Neuronal stem cell (in vitro differentiated cells): ENCODE data around the gene ANGPTL3.

ENCODE experiments used
- DNase-seq: peaks from one replicate; pipeline ENCODE4 v3.0.0-alpha.2; 2013; ENCODE audit warnings: low spot score
- H2AFZ ChIP-seq: one replicate; pipeline ENCODE4 v1.6.1; 2013; ENCODE audit warnings: mild to moderate bottlenecking, low read length, inconsistent platforms
- H2AK5ac ChIP-seq: 2 replicates; pipeline ENCODE4 v1.6.1; 2013; ENCODE audit warnings: low read depth, mild to moderate bottlenecking, inconsistent platforms, low read length, moderate library complexity, mixed read lengths
- H2BK120ac ChIP-seq: 2 replicates; pipeline ENCODE4 v1.6.1; 2013; ENCODE audit warnings: low read depth, mild to moderate bottlenecking, inconsistent platforms, low read length, moderate library complexity, mixed read lengths
- H2BK12ac ChIP-seq: one replicate; pipeline ENCODE4 v1.6.1; 2013; ENCODE audit warnings: low read length, inconsistent platforms
- H2BK15ac ChIP-seq: 2 replicates; pipeline ENCODE4 v1.6.1; 2013; ENCODE audit warnings: mild to moderate bottlenecking, low read length, inconsistent platforms, mixed read lengths
- H2BK5ac ChIP-seq: one replicate; pipeline ENCODE4 v1.6.1; 2013; ENCODE audit warnings: inconsistent platforms, mild to moderate bottlenecking, low read length, moderate library complexity
- H3K14ac ChIP-seq: one replicate; pipeline ENCODE4 v1.6.1; 2013; ENCODE audit warnings: low read length, inconsistent platforms
- H3K18ac ChIP-seq: 2 replicates; pipeline ENCODE4 v1.6.1; 2013; ENCODE audit warnings: low read length, inconsistent platforms
- H3K23ac ChIP-seq: 2 replicates; pipeline ENCODE4 v1.6.1; 2013; ENCODE audit warnings: low read depth, mild to moderate bottlenecking, mixed read lengths, low read length, inconsistent platforms; ENCODE audit not compliant: poor library complexity
- H3K27ac ChIP-seq: replicated peaks from 3 replicates; pipeline ENCODE4 v1.5.1; 2013; ENCODE audit warnings: low read length, inconsistent platforms
- H3K27me3 ChIP-seq, 3 experiments: 2 replicates each; pipeline ENCODE4 v1.6.1; 2013; ENCODE audit warnings: low read length in 3 of 3, mild to moderate bottlenecking in 2 of 3, inconsistent platforms in 1 of 3, low read depth in 1 of 3, mixed read lengths in 1 of 3, moderate library complexity in 1 of 3; ENCODE audit not compliant: control insufficient read depth in 3 of 3, insufficient read depth in 3 of 3
- H3K36me3 ChIP-seq, 2 donors: replicated peaks in 1 of 2; 2 replicates each; pipeline ENCODE4 v1.6.1; 2013; ENCODE audit warnings: low read length in 2 of 2; ENCODE audit not compliant: control insufficient read depth in 2 of 2, insufficient read depth in 2 of 2
- H3K4ac ChIP-seq: 2 replicates; pipeline ENCODE4 v1.6.1; 2013; ENCODE audit warnings: inconsistent platforms, mild to moderate bottlenecking, low read length, moderate library complexity
- H3K4me1 ChIP-seq, 2 donors: 1 replicate in 1 of 2; 2 replicates in 1 of 2; pipeline ENCODE4 v1.6.1; 2013; ENCODE audit warnings: low read length in 2 of 2, low read depth in 1 of 2; ENCODE audit not compliant: control insufficient read depth in 2 of 2, insufficient read depth in 1 of 2
- H3K4me2 ChIP-seq: one replicate; pipeline ENCODE4 v1.6.1; 2013; ENCODE audit warnings: mild to moderate bottlenecking, low read length, inconsistent platforms; ENCODE audit not compliant: insufficient read depth, poor library complexity, severe bottlenecking
- H3K4me3 ChIP-seq, 2 donors: 2 replicates each; pipeline ENCODE4 v1.5.1; 2013; ENCODE audit warnings: low read length in 2 of 2, mild to moderate bottlenecking in 2 of 2, inconsistent platforms in 1 of 2, moderate library complexity in 1 of 2
- H3K79me1 ChIP-seq: one replicate; pipeline ENCODE4 v1.6.1; 2013; ENCODE audit warnings: low read depth, mild to moderate bottlenecking, inconsistent platforms, low read length, moderate library complexity
- H3K9ac ChIP-seq: one replicate; pipeline ENCODE4 v1.6.1; 2013; ENCODE audit warnings: mild to moderate bottlenecking, low read depth, low read length, inconsistent platforms; ENCODE audit not compliant: poor library complexity
- H3K9me3 ChIP-seq, 2 donors: replicated peaks in 1 of 2; 2 replicates each; pipeline versions ENCODE3 to v1.6.1; 2013; ENCODE audit warnings: low read length in 2 of 2, mild to moderate bottlenecking in 2 of 2, inconsistent platforms in 1 of 2, low read depth in 1 of 2, mixed read lengths in 1 of 2, moderate library complexity in 1 of 2; ENCODE audit not compliant: control insufficient read depth in 2 of 2, insufficient read depth in 1 of 2
- H4K8ac ChIP-seq: one replicate; pipeline ENCODE4 v1.6.1; 2013; ENCODE audit warnings: low read depth, mild to moderate bottlenecking, inconsistent platforms, low read length, moderate library complexity
- H4K91ac ChIP-seq: one replicate; pipeline ENCODE4 v1.6.1; 2013; ENCODE audit warnings: low read length, low read depth, mild to moderate bottlenecking, inconsistent platforms; ENCODE audit not compliant: poor library complexity
- WGBS, 2 donors: extraction: QIAGEN DNeasy Blood & Tissue Kit; methylation state at CpG; one replicate each; pipeline ENCODE4 v1.1.7; 2013; ENCODE audit warnings: missing lambda C conversion rate in 2 of 2, mixed read lengths in 1 of 2; ENCODE audit not compliant: insufficient read length in 2 of 2, insufficient replicate concordance in 1 of 2; ENCODE audit errors: extremely low coverage in 2 of 2; 5-methylcytosine and 5-hydroxymethylcytosine counted together

ANGPTL3 gene

GRCh38 chr1:62637392-62638105, 40.2 kb downstream of the ANGPTL3 start:
- Histone ChIP-seq H3K36me3 (peaks cover 4 to 90% of the 10 kb centered on the region in 2 donors), H3K14ac (no peak overlapping the region), H3K27me3 (no peaks in the 10 kb centered on the region), H2AK5ac (no peak overlapping the region), H2BK15ac (no peak overlapping the region), H3K4ac (no peak overlapping the region), H3K9me3 (peaks cover 0 to 29% of the 10 kb centered on the region in 2 donors), H3K4me2 (no peak overlapping the region), H2AFZ (no peak overlapping the region), H4K8ac (no peak overlapping the region), H3K18ac (no peak overlapping the region), H2BK120ac (no peak overlapping the region), H3K4me3 (no peak overlapping the region), H3K79me1 (no peaks in the 10 kb centered on the region), H2BK12ac (no peak overlapping the region), H3K23ac (no peak overlapping the region), H2BK5ac (no peak overlapping the region), H3K27ac (no peak overlapping the region), H3K9ac (no peak overlapping the region), H4K91ac (no peak overlapping the region), H3K4me1 (no peaks in the 10 kb centered on the region)
- DNase-seq = no peak
- WGBS, 2 donors = no CpG with 5 or more reads among the region's 6 CpGs

GRCh38 chr1:62643283-62643682, 46.0 kb downstream of the ANGPTL3 start:
- no peak overlapping the region for H3K4me3 ChIP-seq
- H3K27me3 ChIP-seq = no peaks in the 10 kb centered on the region
- WGBS, 2 donors = no CpG with 5 or more reads among the region's 1 CpG
- no peak overlapping the region for H3K9ac ChIP-seq
- H3K4me1 ChIP-seq = no peaks in the 10 kb centered on the region
- no peak overlapping the region for H3K27ac ChIP-seq
- H4K91ac ChIP-seq = no peak overlapping the region
- no peak overlapping the region for H2BK12ac ChIP-seq
- H3K23ac ChIP-seq = no peak overlapping the region
- H2BK15ac ChIP-seq = no peak overlapping the region
- no peak overlapping the region for H3K4me2 ChIP-seq
- no peak for DNase-seq
- no peak overlapping the region for H4K8ac ChIP-seq
- H3K4ac ChIP-seq = no peak overlapping the region
- peaks cover 9 to 89% of the 10 kb centered on the region in 2 donors for H3K36me3 ChIP-seq
- no peak overlapping the region for H3K14ac ChIP-seq
- no peak overlapping the region for H2AFZ ChIP-seq
- H3K9me3 ChIP-seq = peaks cover 3 to 47% of the 10 kb centered on the region in 2 donors
- no peaks in the 10 kb centered on the region for H3K79me1 ChIP-seq
- H2AK5ac ChIP-seq = no peak overlapping the region
- no peak overlapping the region for H2BK5ac ChIP-seq
- no peak overlapping the region for H3K18ac ChIP-seq
- no peak overlapping the region for H2BK120ac ChIP-seq

- Histone ChIP-seq H2AFZ (no peak overlapping the region), H4K8ac (no peak overlapping the region), H3K4me3 (no peak overlapping the region), H3K14ac (no peak overlapping the region), H2BK5ac (no peak overlapping the region), H3K4me1 (peaks cover 0 to 2% of the 10 kb centered on the region in 2 donors), H3K9ac (no peak overlapping the region), H3K18ac (no peak overlapping the region), H3K27me3 (no peaks in the 10 kb centered on the region), H3K79me1 (peaks cover 2% of the 10 kb centered on the region), H2AK5ac (no peak overlapping the region), H2BK120ac (no peak overlapping the region), H4K91ac (no peak overlapping the region), H3K23ac (no peak overlapping the region), H3K27ac (no peak overlapping the region), H2BK15ac (no peak overlapping the region), H2BK12ac (no peak overlapping the region), H3K4ac (no peak overlapping the region), H3K4me2 (no peak overlapping the region), H3K36me3 (peaks cover 2 to 53% of the 10 kb centered on the region in 2 donors), H3K9me3 (peaks cover 0 to 3% of the 10 kb centered on the region in 2 donors)
- DNase-seq = no peak
These were observed 55.1 kb downstream of the ANGPTL3 start for GRCh38 chr1:62652387-62652786.

GRCh38 chr1:62654744-62655143, 57.4 kb downstream of the ANGPTL3 start:
- Histone ChIP-seq H3K9ac (no peak overlapping the region), H3K36me3 (peaks cover 2 to 39% of the 10 kb centered on the region in 2 donors), H3K27ac (no peak overlapping the region), H2BK12ac (no peak overlapping the region), H3K27me3 (no peaks in the 10 kb centered on the region), H3K79me1 (peaks cover 2% of the 10 kb centered on the region), H2BK5ac (no peak overlapping the region), H2BK120ac (no peak overlapping the region), H3K23ac (no peak overlapping the region), H3K4ac (no peak overlapping the region), H3K4me2 (no peak overlapping the region), H4K8ac (no peak overlapping the region), H3K14ac (no peak overlapping the region), H3K4me3 (no peak overlapping the region), H3K4me1 (peaks cover 0 to 2% of the 10 kb centered on the region in 2 donors), H2AFZ (no peak overlapping the region), H4K91ac (no peak overlapping the region), H2BK15ac (no peak overlapping the region), H2AK5ac (no peak overlapping the region), H3K18ac (no peak overlapping the region), H3K9me3 (peaks cover 0 to 3% of the 10 kb centered on the region in 2 donors)
- WGBS, 2 donors = no CpG with 5 or more reads among the region's 1 CpG
- no peak for DNase-seq
